Astrocyte of the spinal cord (primary cell): Measurements from ENCODE around the gene KLF7.
A peak's percentile ranks its signal among the peaks of the same experiment; 100 is the strongest.

Experiments
- DNase-seq: peaks from one replicate; pipeline ENCODE4 v3.0.0; 2011; ENCODE audit warnings: low read depth, low spot score
- H3K4me3 ChIP-seq: 2 replicates; pipeline ENCODE4 v1.5.1; 2011; ENCODE audit warnings: low read depth, mild to moderate bottlenecking, low read length, moderate library complexity
- in situ Hi-C: cut with HindIII; loops from 2 replicates; pipeline ENCODE4 v1.10.0; 2017; ENCODE audit warnings: low sequenced_read_pairs
- TF ChIP-seq, protein P1 (sequence below): IDR thresholded peaks from 2 replicates; pipeline ENCODE4 v1.5.1; 2012; ENCODE audit warnings: low read depth, mild to moderate bottlenecking, low read length, inconsistent platforms

Gene KLF7

DNA sequence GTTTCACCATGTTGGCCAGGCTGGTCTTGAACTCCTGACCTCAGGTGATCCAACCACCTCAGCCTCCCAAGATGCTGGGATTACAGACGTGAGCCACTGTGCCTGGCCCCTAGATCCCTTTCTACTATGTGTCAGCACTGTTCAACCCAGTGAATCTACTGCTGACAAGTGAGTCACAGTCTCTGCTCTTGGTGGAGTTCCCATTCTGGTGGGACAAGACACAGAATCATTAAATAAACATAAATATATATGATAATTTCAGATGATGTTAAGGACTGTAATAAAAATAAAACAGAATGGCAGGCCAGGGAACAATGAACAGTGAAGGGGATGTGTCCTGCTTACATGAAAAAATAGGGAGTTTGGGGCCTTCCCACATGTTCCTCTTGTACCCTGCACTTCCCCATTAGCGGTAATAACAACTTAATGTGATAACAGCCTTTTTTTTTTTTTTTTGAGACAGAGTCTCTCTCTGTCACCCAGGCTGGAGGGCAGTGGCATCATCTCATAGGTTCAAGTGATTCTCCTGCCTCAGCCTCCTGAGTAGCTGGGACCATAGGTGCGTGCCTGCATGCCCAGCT lies 114.3 kb downstream of the KLF7 start:
- no peak overlapping the region for H3K4me3 ChIP-seq
- TF ChIP-seq, protein P1, sequence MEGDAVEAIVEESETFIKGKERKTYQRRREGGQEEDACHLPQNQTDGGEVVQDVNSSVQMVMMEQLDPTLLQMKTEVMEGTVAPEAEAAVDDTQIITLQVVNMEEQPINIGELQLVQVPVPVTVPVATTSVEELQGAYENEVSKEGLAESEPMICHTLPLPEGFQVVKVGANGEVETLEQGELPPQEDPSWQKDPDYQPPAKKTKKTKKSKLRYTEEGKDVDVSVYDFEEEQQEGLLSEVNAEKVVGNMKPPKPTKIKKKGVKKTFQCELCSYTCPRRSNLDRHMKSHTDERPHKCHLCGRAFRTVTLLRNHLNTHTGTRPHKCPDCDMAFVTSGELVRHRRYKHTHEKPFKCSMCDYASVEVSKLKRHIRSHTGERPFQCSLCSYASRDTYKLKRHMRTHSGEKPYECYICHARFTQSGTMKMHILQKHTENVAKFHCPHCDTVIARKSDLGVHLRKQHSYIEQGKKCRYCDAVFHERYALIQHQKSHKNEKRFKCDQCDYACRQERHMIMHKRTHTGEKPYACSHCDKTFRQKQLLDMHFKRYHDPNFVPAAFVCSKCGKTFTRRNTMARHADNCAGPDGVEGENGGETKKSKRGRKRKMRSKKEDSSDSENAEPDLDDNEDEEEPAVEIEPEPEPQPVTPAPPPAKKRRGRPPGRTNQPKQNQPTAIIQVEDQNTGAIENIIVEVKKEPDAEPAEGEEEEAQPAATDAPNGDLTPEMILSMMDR = no peak
- DNase-seq = no peak
- in situ Hi-C loops = no loop called here

DNA sequence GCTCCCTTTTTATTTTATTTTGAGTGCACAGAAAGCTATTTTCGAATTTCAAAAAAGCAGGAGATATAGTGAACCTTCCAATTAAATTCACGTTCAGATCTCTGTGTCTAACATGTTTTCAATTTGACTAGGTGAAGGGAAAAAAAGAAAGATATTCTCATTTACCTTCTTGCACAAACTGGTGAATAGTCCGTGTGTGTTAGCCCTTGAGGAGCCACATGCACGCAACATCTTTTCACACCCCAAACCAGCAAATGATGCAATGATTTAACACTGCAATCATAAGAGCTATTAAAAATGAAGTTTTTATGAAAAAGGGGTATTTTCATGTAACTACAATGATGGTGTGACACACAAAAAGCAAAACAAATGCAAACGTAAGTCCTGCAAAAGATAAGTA lies 116.6 kb downstream of the KLF7 start:
- TF ChIP-seq, protein P1 = no peak
- H3K4me3 ChIP-seq = no peak overlapping the region
- in situ Hi-C loops = no loop called here
- DNase-seq = no peak

DNA sequence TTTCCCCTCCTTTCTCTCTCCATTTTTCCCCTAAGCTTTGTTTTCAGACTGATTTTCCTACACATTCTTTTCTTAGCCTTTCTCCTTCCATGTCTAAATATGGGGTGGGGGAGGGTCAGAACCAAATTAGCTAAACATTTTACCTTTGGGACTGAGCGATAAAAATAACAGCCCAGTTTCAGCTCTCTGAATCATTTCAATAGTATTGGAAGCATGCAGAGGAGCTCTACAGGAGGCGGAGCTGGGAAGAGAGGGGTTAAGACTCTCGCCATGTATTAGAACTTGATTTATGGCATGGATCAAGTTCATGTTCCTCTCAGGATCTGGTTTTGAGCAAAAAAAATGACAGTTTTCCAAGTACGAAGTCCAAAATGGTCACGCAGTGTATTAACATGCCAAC lies 117.3 kb downstream of the KLF7 start:
- H3K4me3 ChIP-seq = no peak overlapping the region
- TF ChIP-seq, protein P1 = no peak
- peak; percentile 50 for DNase-seq
- in situ Hi-C loops = no loop called here

DNA sequence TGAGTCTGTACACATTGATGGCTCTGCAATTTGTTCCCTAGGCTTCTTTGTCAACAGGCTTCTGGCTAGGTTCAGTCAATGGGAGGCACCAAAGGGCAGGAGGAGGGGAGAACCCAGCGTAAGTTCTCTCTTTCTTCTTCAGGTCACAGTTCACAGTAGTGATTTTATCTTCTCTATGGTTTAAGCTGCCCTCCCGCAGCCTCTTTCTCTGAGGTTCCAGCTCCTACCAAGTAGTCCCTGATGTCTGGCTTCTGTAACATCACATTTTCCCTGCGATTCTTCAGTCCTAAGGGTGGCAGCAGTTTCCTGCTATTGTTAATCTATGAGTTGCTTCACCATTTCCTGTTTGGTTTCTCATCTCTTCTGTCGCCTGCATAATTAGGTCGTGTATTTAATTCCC lies 119.0 kb downstream of the KLF7 start:
- in situ Hi-C loops = no loop called here
- TF ChIP-seq, protein P1 = no peak
- no peak for DNase-seq
- no peak overlapping the region for H3K4me3 ChIP-seq

DNA sequence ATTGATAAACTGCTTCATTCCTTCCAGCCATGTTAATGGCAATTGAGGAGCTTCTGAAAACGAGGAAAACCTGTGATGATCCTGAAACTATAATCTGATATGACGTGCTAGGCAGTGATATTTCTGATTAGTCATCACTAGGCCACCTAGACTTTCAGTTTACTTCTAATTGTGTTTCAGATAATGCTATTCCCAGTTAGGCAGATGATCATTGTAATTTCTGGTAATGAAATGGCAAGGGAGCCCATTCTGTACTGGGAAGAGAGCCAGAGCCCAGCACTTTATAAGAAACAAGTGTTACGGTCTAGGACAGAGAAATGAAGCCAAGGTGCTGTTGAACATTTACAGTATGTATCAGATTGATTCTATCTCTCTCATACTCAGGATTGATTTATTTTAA lies 120.2 kb downstream of the KLF7 start:
- in situ Hi-C loops = no loop called here

DNA sequence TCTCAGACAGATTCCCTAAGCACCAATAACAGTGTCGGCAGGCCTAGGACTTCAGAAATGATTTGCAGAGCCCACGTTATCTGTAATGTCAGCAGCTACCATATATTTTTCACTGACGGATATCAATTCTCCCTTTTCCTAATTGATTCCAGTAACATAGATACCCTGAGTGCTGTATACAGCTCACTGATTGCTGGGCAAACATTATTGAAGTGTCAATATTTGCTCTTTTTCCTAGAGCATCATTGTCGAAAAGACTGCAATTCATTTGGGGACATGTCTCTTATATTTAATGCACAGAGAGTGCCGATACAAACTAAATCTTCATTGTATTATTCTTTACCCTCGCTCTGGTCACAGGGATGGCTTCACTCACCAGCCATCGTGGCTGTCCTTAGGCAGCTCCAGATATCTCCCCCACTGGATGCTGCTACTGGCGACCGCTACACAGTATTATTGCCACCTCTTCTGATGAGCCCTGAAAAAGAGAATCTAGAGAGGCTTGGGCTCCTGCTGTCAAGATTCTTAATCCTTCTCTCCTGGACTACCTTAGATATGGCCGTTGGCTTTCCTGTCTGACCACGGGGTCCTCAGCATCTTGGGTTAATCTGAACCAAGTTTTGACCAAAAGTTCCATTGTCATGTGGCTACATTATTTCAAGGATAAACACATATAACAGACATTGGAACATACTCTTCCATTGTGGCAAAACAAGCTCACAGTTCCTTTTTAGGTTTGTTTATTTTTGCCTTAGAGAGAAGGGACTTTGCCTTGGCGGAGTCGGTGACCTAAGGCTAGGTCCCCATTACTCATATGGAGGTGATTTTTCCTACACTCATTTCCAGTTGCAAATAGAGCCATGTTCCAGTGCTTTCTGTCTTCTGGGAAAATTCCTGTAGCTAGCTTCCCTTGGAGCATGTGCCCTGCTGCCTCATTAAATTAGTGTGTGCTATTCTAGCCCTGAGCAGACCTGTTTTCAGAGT lies 121.1 kb downstream of the KLF7 start:
- H3K4me3 ChIP-seq = no peak overlapping the region
- TF ChIP-seq, protein P1 = no peak
- in situ Hi-C loops = no loop called here
- no peak for DNase-seq

More for the DNA sequence above, 120.2 kb downstream of the KLF7 start:
- TF ChIP-seq, protein P1 = no peak
- no peak overlapping the region for H3K4me3 ChIP-seq
- DNase-seq = no peak
